ENCODE results near the gene SYT15.
"Not testable (repeated sequence)": the region's sequence is repeated elsewhere in the genome, so short reads cannot be mapped to it uniquely, and the experiment has no call there.

Gene SYT15

DNA sequence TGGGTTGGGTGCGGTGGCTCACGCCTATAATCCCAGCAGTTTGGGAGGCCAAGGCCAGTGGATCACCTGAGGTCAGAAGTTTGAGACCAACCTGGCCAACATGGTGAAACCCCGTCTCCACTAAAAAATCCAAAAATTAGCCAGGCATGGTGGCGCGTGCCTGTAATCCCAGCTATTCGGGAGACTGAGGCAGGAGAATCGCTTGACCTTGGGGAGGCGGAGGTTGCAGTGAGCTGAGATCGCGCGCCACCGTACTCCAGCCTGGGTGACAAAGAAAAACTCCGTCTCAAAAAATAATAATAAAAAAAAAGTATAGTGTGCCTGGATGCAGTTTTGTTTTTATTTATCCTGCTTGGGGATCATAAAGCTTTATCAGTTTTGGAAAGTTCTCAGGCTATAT is 14.4 kb downstream of the SYT15 start:
- H3K27me3 ChIP-seq (ENCODE audit: control insufficient read depth, insufficient read depth, low read length); H3K36me3 ChIP-seq (ENCODE audit: control insufficient read depth, insufficient read depth, low read length); H3K27ac ChIP-seq (ENCODE audit: low read depth, low read length); H3K4me1 ChIP-seq (ENCODE audit: control insufficient read depth, insufficient read depth, low read length); H3K9ac ChIP-seq (ENCODE audit: low read length); H3K4me3 ChIP-seq (ENCODE audit: low read length): not testable (repeated sequence)

- not testable (repeated sequence) for H3K4me1 ChIP-seq (ENCODE audit: control insufficient read depth, insufficient read depth, low read length); H3K27ac ChIP-seq (ENCODE audit: low read depth, low read length); H3K9ac ChIP-seq (ENCODE audit: low read length); H3K4me3 ChIP-seq (ENCODE audit: low read length); H3K27me3 ChIP-seq (ENCODE audit: control insufficient read depth, insufficient read depth, low read length); H3K36me3 ChIP-seq (ENCODE audit: control insufficient read depth, insufficient read depth, low read length)
Measured at GRCh38 chr10:46594453-46595063, 15.6 kb downstream of the SYT15 start.

DNA sequence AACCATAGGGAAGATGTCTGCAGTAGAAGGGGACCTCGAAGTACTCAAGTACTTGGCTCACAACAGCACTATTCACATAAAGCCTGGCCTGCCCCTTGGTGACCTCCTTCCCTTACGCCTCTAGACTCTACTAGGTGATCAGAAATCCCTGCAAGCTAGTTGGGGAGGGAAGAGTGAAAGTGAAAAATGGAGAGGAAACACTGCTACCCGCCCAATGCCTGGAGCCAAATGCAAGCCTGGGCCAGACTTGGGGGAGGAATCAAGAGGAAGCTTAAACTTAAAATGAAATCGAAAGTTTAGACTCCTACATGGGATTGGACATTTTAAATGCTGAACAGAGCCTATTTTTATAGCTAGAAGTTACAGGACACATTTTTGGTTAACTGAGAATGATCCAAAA is 17.6 kb downstream of the SYT15 start:
- H3K27me3 ChIP-seq (ENCODE audit: control insufficient read depth, insufficient read depth, low read length); H3K4me1 ChIP-seq (ENCODE audit: control insufficient read depth, insufficient read depth, low read length); H3K4me3 ChIP-seq (ENCODE audit: low read length); H3K27ac ChIP-seq (ENCODE audit: low read depth, low read length); H3K36me3 ChIP-seq (ENCODE audit: control insufficient read depth, insufficient read depth, low read length); H3K9ac ChIP-seq (ENCODE audit: low read length): not testable (repeated sequence)

DNA sequence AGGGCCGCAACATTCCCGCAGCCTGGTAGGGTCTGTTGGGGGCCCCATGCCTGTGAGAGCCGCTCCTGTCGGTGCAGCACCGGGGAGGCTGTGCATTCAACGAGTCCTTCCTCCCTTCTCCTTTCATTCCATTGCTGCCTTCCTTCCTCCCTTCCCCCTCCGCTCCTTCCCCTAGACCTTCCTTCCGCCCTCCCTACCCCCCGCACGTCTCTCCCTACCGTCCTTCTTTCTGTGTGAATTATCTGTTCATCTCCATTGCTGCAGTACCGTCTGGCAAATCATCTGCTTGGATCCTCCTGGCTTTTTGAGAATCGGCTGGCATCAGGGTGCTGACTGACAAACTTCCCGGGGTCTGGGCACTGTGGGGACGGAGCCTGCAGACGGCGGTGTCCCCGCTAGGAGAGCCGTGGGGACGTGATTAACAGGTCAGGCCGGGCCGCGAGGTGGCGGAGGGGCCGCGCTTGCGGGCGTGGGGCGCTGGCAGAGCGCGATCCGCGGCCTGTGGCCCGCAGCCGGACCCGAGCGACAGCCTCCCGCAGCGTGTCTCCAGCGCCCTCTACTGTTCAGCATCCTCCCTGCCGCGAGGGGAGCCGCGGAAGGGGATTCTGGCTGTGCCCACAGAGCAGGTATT is 18.8 kb downstream of the SYT15 start:
- not testable (repeated sequence) for H3K27ac ChIP-seq (ENCODE audit: low read depth, low read length); H3K9ac ChIP-seq (ENCODE audit: low read length); H3K36me3 ChIP-seq (ENCODE audit: control insufficient read depth, insufficient read depth, low read length); H3K27me3 ChIP-seq (ENCODE audit: control insufficient read depth, insufficient read depth, low read length); H3K4me3 ChIP-seq (ENCODE audit: low read length); H3K4me1 ChIP-seq (ENCODE audit: control insufficient read depth, insufficient read depth, low read length)

- not testable (repeated sequence) for H3K4me1 ChIP-seq (ENCODE audit: control insufficient read depth, insufficient read depth, low read length); H3K9ac ChIP-seq (ENCODE audit: low read length); H3K27me3 ChIP-seq (ENCODE audit: control insufficient read depth, insufficient read depth, low read length); H3K4me3 ChIP-seq (ENCODE audit: low read length); H3K36me3 ChIP-seq (ENCODE audit: control insufficient read depth, insufficient read depth, low read length); H3K27ac ChIP-seq (ENCODE audit: low read depth, low read length)
Measured at GRCh38 chr10:46600516-46600915, 21.6 kb downstream of the SYT15 start.

- H3K4me1 ChIP-seq (ENCODE audit: control insufficient read depth, insufficient read depth, low read length); H3K27me3 ChIP-seq (ENCODE audit: control insufficient read depth, insufficient read depth, low read length); H3K4me3 ChIP-seq (ENCODE audit: low read length); H3K36me3 ChIP-seq (ENCODE audit: control insufficient read depth, insufficient read depth, low read length); H3K27ac ChIP-seq (ENCODE audit: low read depth, low read length); H3K9ac ChIP-seq (ENCODE audit: low read length): not testable (repeated sequence)
Measured at GRCh38 chr10:46615540-46615939, 36.6 kb downstream of the SYT15 start.

DNA sequence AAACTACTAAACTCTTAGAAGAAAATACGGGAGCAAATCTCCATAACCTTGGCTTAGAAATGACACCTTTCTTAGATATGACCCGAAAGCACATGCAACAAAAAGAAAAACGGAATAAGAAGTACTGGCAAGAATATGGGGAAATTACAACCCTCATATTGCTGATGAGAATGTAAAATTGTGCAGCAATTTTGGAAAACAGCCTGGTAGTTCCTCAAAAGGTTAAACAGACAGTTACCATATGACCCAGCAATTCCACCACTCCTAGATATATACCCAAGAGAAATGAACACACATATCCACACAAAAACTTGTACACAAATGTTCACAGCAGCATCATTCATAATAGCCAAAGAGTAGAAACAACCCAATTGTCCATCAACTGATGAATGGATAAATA is 37.3 kb downstream of the SYT15 start:
- not testable (repeated sequence) for H3K36me3 ChIP-seq (ENCODE audit: control insufficient read depth, insufficient read depth, low read length); H3K9ac ChIP-seq (ENCODE audit: low read length); H3K27me3 ChIP-seq (ENCODE audit: control insufficient read depth, insufficient read depth, low read length); H3K27ac ChIP-seq (ENCODE audit: low read depth, low read length); H3K4me1 ChIP-seq (ENCODE audit: control insufficient read depth, insufficient read depth, low read length); H3K4me3 ChIP-seq (ENCODE audit: low read length)

DNA sequence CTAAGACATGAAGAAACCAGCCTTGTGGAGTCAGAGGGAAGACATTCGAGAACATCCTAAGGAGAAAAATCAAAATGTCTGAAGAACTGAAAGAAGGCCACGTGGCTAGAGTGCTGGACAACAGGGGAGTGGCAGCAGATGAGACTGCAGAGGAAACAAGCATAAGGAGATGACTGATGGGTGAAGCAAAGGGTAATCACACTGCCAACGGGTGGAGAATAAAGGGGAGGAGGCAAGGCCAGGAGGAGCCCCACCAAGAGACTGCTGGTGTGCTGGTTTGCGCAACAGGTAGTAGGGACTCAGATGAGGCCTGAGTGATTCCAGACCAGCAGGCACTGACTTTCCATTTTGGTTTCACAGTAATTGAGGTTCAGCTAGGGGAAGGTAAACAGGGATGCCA is 38.2 kb downstream of the SYT15 start:
- H3K36me3 ChIP-seq (ENCODE audit: control insufficient read depth, insufficient read depth, low read length); H3K27ac ChIP-seq (ENCODE audit: low read depth, low read length); H3K4me1 ChIP-seq (ENCODE audit: control insufficient read depth, insufficient read depth, low read length); H3K9ac ChIP-seq (ENCODE audit: low read length); H3K27me3 ChIP-seq (ENCODE audit: control insufficient read depth, insufficient read depth, low read length); H3K4me3 ChIP-seq (ENCODE audit: low read length): not testable (repeated sequence)

GRCh38 chr10:46617913-46618312 is 39.0 kb downstream of the SYT15 start:
- not testable (repeated sequence) for H3K9ac ChIP-seq (ENCODE audit: low read length); H3K36me3 ChIP-seq (ENCODE audit: control insufficient read depth, insufficient read depth, low read length); H3K4me1 ChIP-seq (ENCODE audit: control insufficient read depth, insufficient read depth, low read length); H3K27ac ChIP-seq (ENCODE audit: low read depth, low read length); H3K4me3 ChIP-seq (ENCODE audit: low read length); H3K27me3 ChIP-seq (ENCODE audit: control insufficient read depth, insufficient read depth, low read length)

- H3K36me3 ChIP-seq (ENCODE audit: control insufficient read depth, insufficient read depth, low read length); H3K27ac ChIP-seq (ENCODE audit: low read depth, low read length); H3K27me3 ChIP-seq (ENCODE audit: control insufficient read depth, insufficient read depth, low read length); H3K4me3 ChIP-seq (ENCODE audit: low read length); H3K9ac ChIP-seq (ENCODE audit: low read length); H3K4me1 ChIP-seq (ENCODE audit: control insufficient read depth, insufficient read depth, low read length): not testable (repeated sequence)
Measured at GRCh38 chr10:46623899-46624654, 45.1 kb downstream of the SYT15 start.

- H3K4me3 ChIP-seq (ENCODE audit: low read length); H3K4me1 ChIP-seq (ENCODE audit: control insufficient read depth, insufficient read depth, low read length); H3K36me3 ChIP-seq (ENCODE audit: control insufficient read depth, insufficient read depth, low read length); H3K27me3 ChIP-seq (ENCODE audit: control insufficient read depth, insufficient read depth, low read length); H3K27ac ChIP-seq (ENCODE audit: low read depth, low read length); H3K9ac ChIP-seq (ENCODE audit: low read length): not testable (repeated sequence)
Measured at GRCh38 chr10:46629805-46630204, 50.9 kb downstream of the SYT15 start.

- not testable (repeated sequence) for H3K4me3 ChIP-seq (ENCODE audit: low read length); H3K36me3 ChIP-seq (ENCODE audit: control insufficient read depth, insufficient read depth, low read length); H3K9ac ChIP-seq (ENCODE audit: low read length); H3K4me1 ChIP-seq (ENCODE audit: control insufficient read depth, insufficient read depth, low read length); H3K27me3 ChIP-seq (ENCODE audit: control insufficient read depth, insufficient read depth, low read length); H3K27ac ChIP-seq (ENCODE audit: low read depth, low read length)
Measured at GRCh38 chr10:46630816-46631215, 51.9 kb downstream of the SYT15 start.

DNA sequence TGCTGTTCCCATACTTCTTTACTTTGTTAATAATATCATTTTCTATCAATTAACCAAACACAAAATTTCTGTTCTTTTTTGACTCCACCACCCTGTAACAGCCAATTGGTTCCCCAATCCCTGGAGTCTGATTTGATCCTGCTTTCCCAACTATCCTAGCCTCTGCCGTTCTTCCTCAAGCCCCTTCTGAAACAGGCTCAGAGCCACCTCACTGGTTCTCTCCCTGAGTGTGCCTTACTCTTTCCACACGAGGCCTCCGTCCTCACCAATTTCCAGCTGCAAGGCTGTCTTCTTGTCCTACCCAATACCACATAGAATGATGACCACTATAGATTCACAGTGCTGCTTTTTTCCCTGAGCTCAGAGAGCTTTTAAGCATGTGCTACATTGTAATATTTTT is 52.8 kb downstream of the SYT15 start:
- not testable (repeated sequence) for H3K36me3 ChIP-seq (ENCODE audit: control insufficient read depth, insufficient read depth, low read length); H3K4me3 ChIP-seq (ENCODE audit: low read length); H3K27ac ChIP-seq (ENCODE audit: low read depth, low read length); H3K9ac ChIP-seq (ENCODE audit: low read length); H3K4me1 ChIP-seq (ENCODE audit: control insufficient read depth, insufficient read depth, low read length); H3K27me3 ChIP-seq (ENCODE audit: control insufficient read depth, insufficient read depth, low read length)
